ENCODE results near the gene UBE2L6.

UBE2L6 gene

DNA sequence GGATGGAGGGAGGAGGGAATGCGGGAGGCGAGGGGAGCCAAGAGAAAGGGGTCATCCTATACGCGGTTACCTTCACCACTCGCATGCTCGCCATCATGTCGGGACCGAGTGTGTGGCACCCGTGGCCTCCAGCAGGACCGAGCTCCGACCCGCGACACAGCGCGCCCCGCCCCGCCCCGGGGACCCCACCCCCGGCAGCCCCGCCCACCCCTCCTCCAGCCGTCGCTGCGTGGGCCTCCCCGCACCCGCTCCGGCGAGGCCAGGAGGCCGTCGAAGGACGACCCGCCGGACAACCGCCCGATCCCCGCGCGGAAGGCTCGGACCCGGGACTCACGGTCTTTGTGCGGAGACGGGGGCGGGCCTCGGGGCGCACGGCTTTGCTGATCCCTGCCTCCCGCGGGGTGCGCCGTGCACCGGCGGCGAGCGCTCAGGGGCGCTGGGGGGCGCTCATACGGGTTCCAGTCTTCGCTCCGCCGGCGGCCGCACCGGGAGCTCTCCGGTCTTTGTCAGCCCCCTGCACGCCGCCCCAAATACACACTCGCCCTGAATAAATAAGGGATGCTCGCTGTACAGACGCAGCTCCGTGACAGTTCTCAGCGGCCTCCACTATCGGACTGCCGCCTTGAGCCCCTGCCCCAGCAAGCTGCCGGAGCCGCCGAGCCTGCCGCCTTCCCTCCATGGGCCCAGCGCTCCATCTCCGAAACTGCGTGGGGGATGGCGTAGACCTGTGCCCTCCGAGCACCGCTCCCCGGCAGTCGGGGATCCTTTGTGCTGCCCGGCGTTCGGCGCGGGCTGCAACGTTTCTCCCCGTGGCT is at the start of gene UBE2L6:
Gene UBE2L6 (minus strand): TSS at position 158 of the 815 bp plus-strand sequence. CDS start 61 bp downstream, at position 97.
- peak; percentile 59 for DNase-seq

DNA sequence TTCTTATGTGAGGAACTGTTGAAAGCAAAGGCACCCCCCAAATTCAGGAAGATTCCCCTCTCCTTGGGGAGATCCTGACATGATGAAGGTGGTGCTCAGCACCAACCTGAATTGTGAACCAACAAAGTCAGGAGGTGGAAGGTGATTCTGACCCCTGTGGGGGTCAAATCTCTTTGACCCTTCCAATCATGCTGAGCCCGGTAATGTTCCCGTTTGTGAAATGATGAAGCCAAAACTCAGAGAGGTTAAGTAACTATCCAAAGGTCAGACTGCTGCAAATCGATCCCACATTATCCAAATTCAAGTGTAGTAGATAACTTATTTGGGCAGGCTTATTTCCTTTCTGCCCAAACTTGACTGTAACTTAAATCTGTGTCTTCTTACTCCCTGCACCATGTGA is 49.1 kb upstream of the UBE2L6 start:
- no peak for DNase-seq

DNA sequence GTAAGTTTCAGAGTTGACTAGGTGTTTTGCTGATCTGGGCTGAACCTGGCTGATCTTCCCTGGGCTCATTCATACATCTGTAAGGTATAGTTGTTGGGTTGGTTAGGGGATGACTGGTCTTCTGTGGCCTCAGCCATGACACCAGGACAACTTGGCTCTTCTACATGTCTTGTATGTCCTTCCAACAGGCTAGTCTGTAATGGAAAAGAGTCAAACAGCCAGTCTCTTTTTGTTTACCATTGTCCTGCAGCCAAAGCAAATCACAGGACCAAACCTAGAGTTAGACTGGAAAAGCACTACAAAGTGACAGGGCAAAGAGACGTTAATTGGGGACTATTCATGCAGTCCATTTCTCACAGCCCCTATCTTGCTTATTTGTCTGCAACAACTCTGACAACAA is 47.8 kb upstream of the UBE2L6 start:
- DNase-seq = no peak

DNA sequence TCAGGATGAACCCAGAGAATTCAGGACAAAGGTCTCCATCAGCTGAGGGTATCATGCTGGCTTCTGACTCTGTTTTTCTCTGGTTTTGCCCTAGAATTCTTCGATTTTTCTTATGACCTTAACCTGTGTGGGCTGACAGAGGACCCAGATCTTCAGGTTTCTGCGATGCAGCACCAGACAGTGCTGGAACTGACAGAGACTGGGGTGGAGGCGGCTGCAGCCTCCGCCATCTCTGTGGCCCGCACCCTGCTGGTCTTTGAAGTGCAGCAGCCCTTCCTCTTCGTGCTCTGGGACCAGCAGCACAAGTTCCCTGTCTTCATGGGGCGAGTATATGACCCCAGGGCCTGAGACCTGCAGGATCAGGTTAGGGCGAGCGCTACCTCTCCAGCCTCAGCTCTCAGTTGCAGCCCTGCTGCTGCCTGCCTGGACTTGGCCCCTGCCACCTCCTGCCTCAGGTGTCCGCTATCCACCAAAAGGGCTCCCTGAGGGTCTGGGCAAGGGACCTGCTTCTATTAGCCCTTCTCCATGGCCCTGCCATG is 46.8 kb upstream of the UBE2L6 start:
- DNase-seq = no peak

DNA sequence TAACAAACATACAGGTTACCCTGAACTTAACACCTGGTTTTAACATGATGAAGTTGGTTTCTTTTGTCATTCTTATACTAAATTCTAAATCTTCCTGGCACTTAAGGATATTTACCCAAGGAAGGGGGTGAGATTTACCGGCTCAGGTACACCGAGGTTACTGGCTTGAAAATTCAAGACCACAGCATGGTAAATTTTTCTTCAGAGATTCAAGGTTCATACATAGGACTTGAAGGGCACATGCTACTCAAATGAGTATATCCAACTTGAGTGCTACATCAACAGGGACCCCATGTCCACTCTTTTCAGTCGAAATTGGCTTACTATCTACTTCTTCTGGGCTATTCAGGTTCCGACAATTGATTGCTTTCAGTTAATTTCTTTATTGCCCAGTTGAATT is 42.7 kb upstream of the UBE2L6 start:
- no peak for DNase-seq

DNA sequence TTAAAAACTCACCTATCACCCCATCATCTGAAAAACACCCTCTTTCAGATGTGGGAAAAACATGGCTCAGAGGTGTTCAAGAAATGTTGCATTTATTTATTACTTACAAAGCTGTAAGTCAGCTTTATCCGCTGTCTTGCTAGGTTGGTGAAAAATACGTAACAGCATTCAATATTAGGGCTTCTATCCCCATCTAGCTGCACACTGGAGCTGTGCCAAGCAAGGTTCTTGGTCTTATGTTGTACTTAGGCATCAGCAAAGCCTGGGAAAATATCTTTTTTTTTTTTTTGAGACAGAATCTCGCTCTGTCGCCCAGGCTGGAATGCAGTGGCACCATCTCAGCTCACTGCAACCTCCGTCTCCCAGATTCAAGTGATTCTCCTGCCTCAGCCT is 37.6 kb upstream of the UBE2L6 start:
- no peak for DNase-seq

DNA sequence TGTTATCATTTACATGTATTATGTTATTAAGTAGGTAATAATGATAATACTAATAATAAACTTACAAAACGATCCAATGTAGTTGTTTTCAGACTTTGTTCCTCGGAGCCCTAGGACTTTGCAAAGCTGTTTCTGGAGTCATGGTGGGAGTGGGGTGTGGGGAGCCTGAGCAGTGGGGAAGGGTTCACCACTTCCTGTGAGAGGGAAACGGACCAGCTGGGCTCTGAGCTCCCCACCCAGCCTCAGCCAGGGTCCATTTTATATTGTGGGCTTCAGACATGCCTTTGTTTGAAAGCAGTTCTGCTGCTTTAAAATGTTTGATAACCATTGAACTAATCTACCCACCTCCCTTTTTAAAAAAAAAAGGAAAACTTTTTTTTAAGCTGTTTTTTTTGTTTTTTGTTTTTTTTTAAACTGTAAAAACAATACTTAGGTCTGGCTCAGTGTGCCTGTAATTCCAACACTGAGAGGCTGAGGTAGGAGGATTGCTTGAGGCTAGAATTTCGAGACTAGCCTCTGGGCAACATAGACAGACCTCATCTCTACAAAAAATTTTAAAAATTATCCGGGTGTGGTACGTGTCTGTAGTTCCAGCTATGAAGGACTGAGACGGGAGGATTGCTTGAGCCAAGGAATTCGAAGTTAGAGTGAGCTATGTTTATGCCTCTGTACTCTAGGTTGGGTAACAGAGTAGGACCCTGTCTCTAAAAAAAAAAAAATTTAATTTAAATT is 37.0 kb upstream of the UBE2L6 start:
- DNase-seq = no peak

DNA sequence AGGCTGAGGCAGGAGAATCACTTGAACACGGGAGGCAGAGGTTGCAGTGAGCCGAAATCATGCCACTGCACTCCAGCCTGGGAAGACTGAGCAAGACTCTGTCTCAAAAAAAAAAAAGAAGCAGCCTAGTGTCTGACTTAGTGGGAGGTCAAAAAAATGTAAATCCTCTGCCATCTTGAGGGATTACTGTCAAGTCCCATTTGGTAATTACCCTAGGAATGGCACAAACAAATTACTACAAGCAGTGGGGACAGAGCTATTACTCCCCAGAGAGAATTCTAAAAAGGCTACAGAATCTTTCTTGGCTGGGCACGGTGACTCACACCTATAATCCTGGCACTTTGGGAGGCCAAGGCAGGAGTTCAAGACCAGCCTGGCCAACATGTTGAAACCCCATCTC is 33.8 kb upstream of the UBE2L6 start:
- no peak for DNase-seq

DNA sequence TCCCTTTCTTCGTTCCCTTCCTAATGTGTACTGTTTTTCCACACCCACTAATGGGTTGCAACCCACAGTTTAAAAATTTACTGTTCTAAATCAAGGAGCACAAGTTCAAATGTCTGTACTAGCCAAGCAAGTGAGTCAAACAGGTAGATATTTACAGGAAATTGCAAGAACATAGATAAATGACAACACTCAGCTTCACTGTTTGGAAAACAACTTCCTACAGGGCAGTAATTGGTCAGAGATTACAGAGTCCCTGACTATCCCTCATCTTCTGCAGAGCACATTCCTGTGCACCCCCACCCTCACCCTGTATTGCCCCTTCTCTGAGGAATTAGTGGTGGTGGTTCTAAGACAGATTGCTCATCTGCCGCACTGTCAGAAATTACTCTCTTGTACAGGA is 31.9 kb upstream of the UBE2L6 start:
- DNase-seq = no peak

DNA sequence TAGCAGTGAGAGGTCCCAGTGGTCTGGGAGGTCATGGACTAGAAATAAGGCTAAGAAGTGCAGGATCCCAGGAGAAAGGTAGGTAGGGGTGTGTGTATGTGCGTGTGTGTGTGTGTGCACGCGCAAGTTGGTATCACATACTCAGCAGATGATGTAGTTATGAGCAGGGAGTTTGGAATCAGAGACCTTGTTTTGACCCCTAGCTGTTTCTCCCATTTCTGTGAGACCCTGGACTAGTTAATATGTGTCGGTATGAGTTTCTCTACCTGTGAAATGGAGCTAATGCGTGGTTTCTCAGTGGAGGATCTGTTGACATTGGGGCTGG is 31.3 kb upstream of the UBE2L6 start:
- no peak for DNase-seq

DNA sequence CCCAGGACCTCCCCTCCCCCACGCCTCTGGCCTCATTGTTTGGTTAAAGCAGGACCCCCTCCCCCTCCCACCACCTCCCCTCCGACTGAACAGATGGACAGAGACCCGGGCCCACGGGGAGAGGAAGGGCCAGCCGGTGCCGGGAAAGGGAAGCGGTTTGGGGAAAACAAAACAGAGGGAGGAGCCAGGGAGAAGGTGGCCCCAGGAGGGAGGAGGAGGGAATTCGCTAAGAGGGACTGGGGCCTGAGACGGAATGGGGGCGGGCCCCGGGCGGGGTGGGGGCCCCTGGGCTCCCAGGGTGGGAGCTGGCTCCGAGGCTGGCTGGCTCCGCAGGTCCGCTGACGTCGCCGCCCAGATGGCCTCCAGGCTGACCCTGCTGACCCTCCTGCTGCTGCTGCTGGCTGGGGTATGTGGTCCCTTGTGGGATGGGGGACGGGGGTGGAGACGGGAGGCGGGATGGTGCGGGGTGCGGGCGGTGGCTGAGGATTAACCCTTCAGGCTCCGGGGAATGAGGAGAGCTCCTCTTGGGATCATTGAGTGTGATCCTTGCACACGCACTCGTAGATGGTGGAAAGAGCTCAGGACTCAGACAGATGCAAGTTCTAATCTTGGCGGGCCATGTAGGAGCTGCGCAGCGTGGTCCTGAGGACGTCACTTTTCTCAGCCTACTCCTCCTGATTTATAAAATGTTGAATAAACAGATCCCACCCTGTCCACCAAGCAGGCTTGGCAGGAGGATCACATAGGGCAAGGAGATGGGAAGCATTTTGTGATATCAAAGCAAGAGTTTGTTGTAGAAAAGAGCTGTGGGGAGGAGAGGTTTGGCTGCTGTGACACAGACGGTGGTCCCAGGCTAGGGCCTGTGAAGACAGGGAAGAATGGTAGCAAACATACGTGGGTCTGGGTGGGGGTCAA is 30.7 kb upstream of the UBE2L6 start:
- no peak for DNase-seq

DNA sequence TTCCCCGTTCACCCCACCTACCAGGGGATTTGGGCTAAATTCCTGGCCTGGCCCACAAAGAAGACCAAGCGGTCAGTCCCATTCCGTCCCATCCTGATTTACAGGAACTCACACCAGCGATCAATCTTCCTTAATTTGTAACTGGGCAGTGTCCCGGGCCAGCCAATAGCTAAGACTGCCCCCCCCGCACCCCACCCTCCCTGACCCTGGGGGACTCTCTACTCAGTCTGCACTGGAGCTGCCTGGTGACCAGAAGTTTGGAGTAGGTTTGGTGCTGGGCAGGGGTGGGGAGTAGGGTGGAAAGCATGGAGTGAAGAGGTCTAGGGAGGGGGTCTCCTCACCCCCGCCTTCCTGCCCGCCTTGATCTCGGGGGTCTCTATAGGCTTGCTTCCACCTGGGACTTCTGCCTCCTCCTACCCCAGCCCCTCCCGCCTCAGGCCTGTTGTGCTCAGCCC is 30.0 kb upstream of the UBE2L6 start, which contains the start of gene SERPING1:
Gene SERPING1 (plus strand): TSS at position 225 of the 455 bp plus-strand sequence. CDS start 586 bp downstream, outside the sequence.
- no peak for DNase-seq

DNA sequence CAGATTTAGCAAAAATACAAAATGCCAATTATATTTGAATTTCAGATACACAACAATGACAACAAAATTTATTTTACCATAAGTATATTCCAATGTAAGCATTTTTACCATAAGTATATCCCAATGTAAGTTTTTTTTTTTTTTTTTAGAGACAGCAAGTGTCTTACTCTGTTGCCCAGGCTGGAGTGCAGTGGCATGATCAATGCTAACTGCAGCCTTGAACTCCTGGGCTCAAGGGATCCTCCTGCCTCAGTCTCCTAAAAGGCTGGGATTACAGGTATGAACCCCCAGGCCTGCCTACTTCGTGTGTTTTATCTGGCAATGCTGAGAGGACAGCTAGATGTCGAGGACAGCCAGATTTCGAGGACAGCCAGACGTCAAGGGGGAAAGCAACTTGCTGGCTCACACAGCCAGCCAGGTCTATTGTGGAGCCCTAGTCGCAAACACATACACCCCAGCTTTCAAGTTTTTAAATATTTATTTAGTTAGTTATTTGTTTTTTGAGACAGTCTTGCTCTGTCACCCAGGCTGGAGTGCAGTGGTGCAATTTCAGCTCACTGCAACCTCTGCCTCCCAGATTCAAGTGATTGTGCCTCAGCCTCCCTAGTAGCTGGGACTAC is 28.9 kb upstream of the UBE2L6 start:
- DNase-seq = no peak

DNA sequence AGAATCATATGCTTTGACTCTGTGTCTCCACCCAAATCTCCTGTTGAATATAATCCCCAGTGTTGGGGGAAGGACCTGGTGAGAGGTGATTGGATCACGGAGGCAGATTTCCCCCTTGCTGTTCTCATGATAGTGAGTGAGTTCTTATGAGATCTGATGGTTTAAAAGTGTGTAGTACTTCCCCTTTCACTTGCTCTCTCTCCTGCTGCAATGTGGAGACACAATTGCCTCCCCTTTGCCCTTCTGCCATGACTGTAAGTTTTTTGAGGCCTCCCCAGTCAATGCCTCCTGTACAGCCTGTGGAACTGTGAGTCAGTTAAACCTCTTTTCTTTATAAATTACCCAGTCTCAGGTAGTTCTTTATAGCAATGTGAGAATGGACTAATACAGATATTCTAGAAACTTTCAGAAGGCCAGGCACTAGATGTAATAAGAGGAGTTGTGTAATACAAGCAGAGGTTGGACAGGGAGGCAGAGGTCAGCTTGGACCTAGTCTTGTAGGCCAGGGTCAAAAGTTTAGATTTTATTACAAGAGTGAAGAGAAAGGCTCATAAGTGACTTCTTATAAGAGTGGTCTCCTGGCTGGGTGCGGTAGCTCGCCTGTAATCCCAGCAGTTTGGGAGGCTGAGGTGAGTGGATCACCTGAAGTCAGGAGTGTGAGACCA is 20.7 kb upstream of the UBE2L6 start:
- no peak for DNase-seq

DNA sequence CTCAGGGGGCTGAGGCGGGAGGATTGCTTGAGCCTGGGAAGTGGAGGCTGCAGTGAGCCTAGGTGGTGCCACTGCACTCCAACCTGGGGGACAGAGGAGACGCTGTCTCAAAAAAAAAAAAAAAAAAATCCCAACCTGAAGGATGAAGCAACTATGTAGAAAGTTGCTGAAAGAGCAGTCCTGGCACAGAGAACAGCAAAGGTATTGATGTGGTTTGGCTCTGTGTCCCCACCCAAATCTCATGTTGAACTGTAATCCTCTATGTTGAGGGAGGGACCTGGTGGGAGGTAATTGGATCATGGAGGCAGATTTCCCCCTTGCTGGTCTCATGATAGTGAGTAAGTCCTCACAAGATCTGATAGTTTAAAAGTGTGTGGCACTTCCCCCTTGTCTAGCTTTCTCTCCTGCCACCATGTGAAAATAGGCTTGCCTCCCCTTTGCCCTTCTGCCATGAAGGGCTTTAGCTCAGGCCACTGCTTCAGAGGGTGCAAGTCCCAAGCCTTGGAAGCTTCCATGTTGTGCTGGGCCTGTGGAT is 19.3 kb upstream of the UBE2L6 start:
- DNase-seq = no peak

DNA sequence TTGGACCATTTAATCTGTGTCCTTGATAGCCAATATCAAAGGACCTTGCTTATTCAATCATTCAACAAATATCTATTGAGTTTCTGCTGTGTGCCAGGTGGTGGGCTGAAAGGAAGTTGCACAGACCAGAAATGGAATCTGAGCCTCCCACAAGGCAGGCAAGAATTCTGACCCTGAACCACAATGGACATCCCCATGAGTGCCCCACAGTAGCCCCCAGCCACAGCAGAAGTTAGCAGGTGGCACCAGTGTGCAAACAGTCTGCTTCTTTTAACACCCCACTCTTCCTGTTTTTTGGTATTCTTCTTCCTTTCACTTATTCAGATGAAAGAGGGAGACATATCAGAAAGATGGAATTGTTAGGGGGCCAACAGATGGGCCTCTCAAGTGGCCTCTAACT is 17.8 kb upstream of the UBE2L6 start:
- DNase-seq = no peak

DNA sequence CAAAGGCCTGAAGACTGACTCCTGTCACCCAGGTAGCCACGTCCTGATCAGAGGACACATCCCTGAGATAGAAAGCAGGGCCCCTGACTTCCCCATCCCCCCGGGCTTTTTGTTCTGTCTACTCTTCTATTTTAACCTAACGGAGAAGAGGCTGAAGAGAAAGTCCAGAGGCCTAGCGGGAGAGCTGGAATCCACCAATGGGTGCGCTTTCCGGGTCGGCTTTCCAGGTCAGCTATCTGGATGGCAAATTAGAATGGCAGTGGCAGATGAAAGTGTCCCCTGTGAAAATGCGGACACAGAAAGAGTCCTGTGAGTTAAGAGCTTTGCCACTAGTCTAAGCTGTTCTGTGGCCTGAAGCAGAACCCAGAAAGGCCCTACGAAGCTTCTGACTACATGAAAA is 16.9 kb upstream of the UBE2L6 start:
- DNase-seq = no peak

DNA sequence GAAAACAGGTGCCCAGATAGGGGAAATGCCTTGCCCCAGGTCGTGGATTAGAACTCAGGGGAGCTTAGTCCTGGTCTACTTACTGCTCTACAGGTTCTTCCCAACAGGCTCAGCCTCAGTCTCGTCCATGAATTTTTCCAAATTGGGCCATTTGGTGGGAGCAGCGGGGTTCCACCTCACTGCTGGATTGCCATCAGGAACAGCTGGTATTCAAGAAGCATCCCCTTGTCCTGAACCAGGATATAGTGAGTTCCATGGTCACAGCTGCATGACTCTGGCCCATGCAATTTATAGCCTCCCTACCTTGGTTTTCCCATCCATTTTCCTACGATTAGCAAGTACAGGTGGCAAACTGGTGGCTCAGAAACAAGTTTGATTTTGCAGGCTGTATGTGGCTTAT is 6.6 kb upstream of the UBE2L6 start:
- no peak for DNase-seq

DNA sequence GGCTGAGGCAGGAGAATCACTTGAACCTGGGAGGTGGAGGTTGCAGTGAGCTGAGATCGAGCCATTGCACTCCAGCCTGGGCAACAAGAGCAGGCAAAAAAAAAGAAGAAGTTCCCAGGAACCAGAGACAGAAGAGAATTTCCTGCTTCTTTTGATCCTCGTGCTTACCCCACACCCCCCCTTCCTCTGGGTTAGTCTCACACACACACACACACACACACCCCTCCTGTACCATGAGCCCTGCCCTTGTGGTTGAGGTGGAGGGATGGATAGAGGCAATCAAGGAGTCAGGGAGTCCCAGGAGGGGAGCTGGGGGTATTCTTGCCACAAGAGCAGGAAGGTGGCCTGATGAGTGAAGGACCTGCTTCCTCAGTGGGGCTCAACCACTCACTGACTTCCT is 4.1 kb upstream of the UBE2L6 start:
- no peak for DNase-seq

DNA sequence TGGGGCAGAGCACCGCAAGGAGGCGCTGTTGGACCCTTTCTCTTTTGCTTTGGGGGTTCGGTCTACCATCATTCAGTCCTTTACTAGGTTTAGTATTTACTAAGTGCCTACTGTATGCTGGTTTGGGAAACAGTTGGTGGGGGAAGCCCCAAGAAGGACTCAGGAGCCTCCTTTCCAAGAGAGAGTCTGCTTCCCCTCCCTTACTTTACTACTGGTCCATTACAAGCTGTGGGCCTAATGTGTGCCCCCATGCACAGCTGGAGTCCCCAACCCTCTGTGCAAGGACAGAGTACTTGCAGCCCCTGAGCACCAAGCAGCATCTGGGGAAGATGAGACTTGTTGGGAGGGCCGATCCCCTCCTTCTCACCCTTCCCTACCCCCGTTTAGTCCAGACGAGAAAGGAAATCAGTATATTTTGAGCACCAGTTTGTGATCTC is 876 bp upstream of the UBE2L6 start:
- DNase-seq = peak; percentile 89

DNA sequence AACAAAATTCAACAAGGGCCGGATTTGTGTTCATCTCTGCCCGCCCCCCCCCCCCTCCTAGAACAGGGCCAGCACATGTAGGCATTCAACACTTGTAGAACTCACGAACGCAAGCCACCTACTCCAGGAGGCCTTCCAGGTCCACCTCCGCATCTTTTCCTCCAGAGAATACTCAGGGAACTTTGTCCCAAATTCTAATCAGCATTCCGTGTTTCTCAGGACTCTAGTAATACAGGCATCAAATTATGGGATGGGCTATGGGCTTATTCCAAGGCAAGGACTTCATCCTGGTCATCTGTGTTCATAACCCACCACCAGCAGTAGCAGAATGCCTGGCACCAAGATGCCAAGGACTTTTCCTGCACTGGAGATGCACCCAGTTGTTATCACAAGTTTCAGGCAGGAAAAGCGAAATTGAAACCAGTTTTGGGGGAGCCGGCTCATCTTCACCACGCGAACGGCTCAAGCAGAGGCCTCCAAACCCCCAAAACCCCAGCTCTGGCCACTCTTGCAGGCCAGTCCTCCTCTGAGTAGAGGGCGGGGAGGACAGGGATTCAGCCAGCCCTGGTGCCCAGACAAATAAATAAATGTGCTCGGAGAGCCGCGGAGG is 462 bp downstream of the UBE2L6 start:
- peak; percentile 46 for DNase-seq
